AG09309 (cell line): Measurements from ENCODE around the gene CCT3.
A peak's percentile ranks its signal among the peaks of the same experiment; 100 is the strongest.

ENCODE experiments used
- DNase-seq: peaks from one replicate; pipeline ENCODE4 v3.0.0-alpha.2; 2010; ENCODE audit warnings: low read depth
- H3K4me3 ChIP-seq: 2 replicates; pipeline ENCODE4 v1.5.1; 2011; ENCODE audit warnings: mild to moderate bottlenecking, low read depth, low read length, moderate library complexity; ENCODE audit not compliant: control insufficient read depth
- TF ChIP-seq, protein P1 (sequence below): IDR thresholded peaks from 2 replicates; pipeline ENCODE4 v1.5.1; 2011; ENCODE audit warnings: mild to moderate bottlenecking, low read depth, low read length, inconsistent platforms; ENCODE audit not compliant: insufficient read depth, control insufficient read depth; ENCODE audit errors: missing control alignments

The CCT3 gene

GRCh38 chr1:156281693-156282478, 56.2 kb downstream of the CCT3 start:
- peak overlapping the region; percentile 71 for H3K4me3 ChIP-seq
- TF ChIP-seq, protein P1, sequence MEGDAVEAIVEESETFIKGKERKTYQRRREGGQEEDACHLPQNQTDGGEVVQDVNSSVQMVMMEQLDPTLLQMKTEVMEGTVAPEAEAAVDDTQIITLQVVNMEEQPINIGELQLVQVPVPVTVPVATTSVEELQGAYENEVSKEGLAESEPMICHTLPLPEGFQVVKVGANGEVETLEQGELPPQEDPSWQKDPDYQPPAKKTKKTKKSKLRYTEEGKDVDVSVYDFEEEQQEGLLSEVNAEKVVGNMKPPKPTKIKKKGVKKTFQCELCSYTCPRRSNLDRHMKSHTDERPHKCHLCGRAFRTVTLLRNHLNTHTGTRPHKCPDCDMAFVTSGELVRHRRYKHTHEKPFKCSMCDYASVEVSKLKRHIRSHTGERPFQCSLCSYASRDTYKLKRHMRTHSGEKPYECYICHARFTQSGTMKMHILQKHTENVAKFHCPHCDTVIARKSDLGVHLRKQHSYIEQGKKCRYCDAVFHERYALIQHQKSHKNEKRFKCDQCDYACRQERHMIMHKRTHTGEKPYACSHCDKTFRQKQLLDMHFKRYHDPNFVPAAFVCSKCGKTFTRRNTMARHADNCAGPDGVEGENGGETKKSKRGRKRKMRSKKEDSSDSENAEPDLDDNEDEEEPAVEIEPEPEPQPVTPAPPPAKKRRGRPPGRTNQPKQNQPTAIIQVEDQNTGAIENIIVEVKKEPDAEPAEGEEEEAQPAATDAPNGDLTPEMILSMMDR = no peak
- DNase-seq = no peak

DNA sequence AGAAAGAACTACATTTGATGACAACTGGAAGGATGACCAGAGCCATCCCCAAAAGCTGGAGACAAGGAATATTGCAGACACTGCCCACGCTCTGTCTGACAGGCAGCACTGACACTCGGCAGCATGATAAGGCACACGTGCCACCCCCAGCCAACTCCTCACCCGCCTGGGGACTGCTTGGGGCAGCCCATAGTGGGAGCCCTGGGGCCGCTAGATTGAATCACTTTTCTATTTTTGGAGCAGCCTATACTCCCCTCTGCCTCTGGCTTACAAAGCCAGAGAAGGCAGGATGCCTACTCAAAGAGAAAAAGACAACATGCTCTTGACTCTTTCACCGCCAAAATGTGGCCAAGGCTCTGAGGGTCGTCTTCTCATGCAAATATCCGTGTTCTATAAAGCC, 56.8 kb downstream of the CCT3 start:
- peak overlapping the region; percentile 71 for H3K4me3 ChIP-seq
- DNase-seq = no peak
- TF ChIP-seq, protein P1 = peak; percentile 2

- H3K4me3 ChIP-seq = no peak overlapping the region
- TF ChIP-seq, protein P1 = no peak
These were observed 58.3 kb downstream of the CCT3 start for GRCh38 chr1:156279837-156280236.

GRCh38 chr1:156276966-156277381, 61.1 kb downstream of the CCT3 start:
- DNase-seq = no peak
- H3K4me3 ChIP-seq = no peak overlapping the region
- TF ChIP-seq, protein P1 = no peak

More at GRCh38 chr1:156279837-156280236, 58.3 kb downstream of the CCT3 start:
- no peak for DNase-seq

DNA sequence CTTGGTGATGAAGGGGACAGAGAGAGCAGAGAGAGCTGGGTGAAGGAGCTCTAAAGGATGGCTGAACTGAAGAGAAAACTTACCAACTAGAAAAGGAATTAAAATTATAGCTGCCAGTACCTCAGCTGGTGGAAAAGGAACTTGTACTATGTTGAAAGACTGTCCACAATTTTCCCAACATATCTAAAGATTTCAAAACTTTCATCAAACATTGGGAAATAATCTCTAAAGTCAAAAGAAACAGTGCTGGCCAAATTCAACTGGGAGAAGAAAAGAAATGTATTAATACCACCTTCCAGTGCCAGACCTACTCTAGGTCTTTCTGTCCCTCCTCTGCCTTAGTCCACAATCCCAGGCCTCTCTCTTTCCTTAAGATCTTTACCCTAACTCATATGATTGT, 61.6 kb downstream of the CCT3 start:
- TF ChIP-seq, protein P1 = no peak
- DNase-seq = peak; percentile 41

DNA sequence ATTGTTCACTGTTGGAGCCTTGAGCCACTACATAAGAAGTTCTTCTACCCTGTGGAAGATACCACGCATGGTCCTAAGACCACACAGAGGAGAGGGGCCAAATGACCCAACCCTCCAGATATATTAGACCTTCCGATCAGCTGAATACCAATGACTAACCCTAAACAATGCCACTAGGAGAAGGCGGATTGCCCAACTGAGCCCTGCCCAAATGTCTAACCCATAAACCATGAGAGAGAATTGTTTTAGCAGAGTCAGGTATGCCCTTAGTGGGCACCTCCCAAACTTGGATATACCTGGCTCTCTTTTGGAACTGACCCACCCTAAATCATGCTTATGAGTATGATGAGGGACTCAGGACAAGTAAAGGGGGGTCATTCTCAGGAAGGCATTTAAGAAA, 67.8 kb downstream of the CCT3 start:
- TF ChIP-seq, protein P1 = no peak
- no peak overlapping the region for H3K4me3 ChIP-seq
- no peak for DNase-seq

More for the DNA sequence above, 61.6 kb downstream of the CCT3 start:
- H3K4me3 ChIP-seq = no peak overlapping the region
